HCT116 (cell line): ENCODE data around the gene PNN. TPM values are rescaled to one million over a fixed set of nuclear protein-coding genes. Genes with fewer than 3 reads are reported as not detected.

ENCODE experiments used
- ATAC-seq: fragments of 200-7000 bp; cut with Tn5 transposase; 2 replicates; pipeline ENCODE4 v1.9.1; 2020; ENCODE audit warnings: mild to moderate bottlenecking, moderate library complexity
- BruUV-seq: library from RNA; stranded (reverse); fragments of 400-500 nt; replicated peaks from 2 replicates; lab custom pipeline; 2021; lab: Mats Ljungman, UMichigan
- CTCF ChIA-PET: fragments of 300-600 bp; sonication (Branson Sonifier 250); formaldehyde crosslinking; loops from one replicate; lab custom pipeline; 2021; ENCODE audit warnings: antibody characterized with exemption; lab: Charles Lee
- POLR2A ChIA-PET: fragments of 300-600, 350-600 bp; sonication (Branson Sonifier 250); formaldehyde crosslinking; loops from one replicate; lab custom pipeline; 2021; ENCODE audit warnings: antibody characterized with exemption; lab: Charles Lee
- RAD21 ChIA-PET, 2 experiments: fragments of 300-600 bp; sonication (Branson Sonifier 250); formaldehyde crosslinking; loops; one replicate each; lab custom pipeline; 2023; ENCODE audit warnings: low total read pairs in 2 of 2; ENCODE audit not compliant: uncharacterized antibody in 2 of 2, unreplicated experiment in 2 of 2, low non-redundant PET in 1 of 2; lab: Charles Lee
- DNase-seq: peaks from one replicate; pipeline ENCODE4 v3.0.0-alpha.2; 2010; ENCODE audit warnings: low read depth, low spot score
- H2AFZ ChIP-seq: fragments of 200-600 bp; shearing (Covaris generic), sonication (generic); 2 replicates; pipeline ENCODE4 v1.6.1; 2017; ENCODE audit warnings: low read depth, mixed run types, mixed read lengths, antibody characterized with exemption, low read length; ENCODE audit not compliant: poor library complexity, severe bottlenecking
- H3K27ac ChIP-seq: 2 replicates; pipeline ENCODE4 v1.5.1; 2012; ENCODE audit warnings: low read depth, low read length
- H3K27me3 ChIP-seq: fragments of 200-600 bp; sonication (generic); 2 replicates; pipeline ENCODE4 v1.6.1; 2016; ENCODE audit warnings: mixed run types, low read length, mixed read lengths; ENCODE audit not compliant: insufficient read depth
- H3K36me3 ChIP-seq, 2 experiments: fragments of 200-500 bp in 1 of 2; fragments of 200-600 bp in 1 of 2; sonication (Bioruptor generic) in 1 of 2; sonication (generic) in 1 of 2; 2 replicates each; pipeline versions ENCODE4 v1.5.1 to v1.6.1; 2014 to 2016; ENCODE audit warnings: low read length in 2 of 2, inconsistent platforms in 1 of 2, mixed read lengths in 1 of 2, mixed run types in 1 of 2; ENCODE audit not compliant: insufficient read depth in 2 of 2, control insufficient read depth in 1 of 2
- H3K4me1 ChIP-seq, 2 experiments: fragments of 200-600 bp in 1 of 2; sonication (generic) in 1 of 2; 2 replicates each; pipeline versions ENCODE4 v1.5.1 to v1.6.1; 2012 to 2017; ENCODE audit warnings: low read length in 2 of 2, inconsistent platforms in 1 of 2, mild to moderate bottlenecking in 1 of 2, mixed read lengths in 1 of 2, mixed run types in 1 of 2, moderate library complexity in 1 of 2; ENCODE audit not compliant: insufficient read depth in 2 of 2, control insufficient read depth in 1 of 2
- H3K4me2 ChIP-seq: fragments of 200-600 bp; sonication (generic); 2 replicates; pipeline ENCODE4 v1.6.1; 2017; ENCODE audit warnings: mixed run types, low read length, mixed read lengths
- H3K4me3 ChIP-seq, 2 experiments: fragments of 200-600 bp in 1 of 2; sonication (generic) in 1 of 2; replicated peaks in 1 of 2; 2 replicates each; pipeline ENCODE4 v1.5.1; 2011 to 2016; ENCODE audit warnings: low read length in 2 of 2, control low read depth in 1 of 2, low read depth in 1 of 2, mild to moderate bottlenecking in 1 of 2, mixed read lengths in 1 of 2, mixed run types in 1 of 2
- H3K79me2 ChIP-seq: fragments of 200-600 bp; sonication (generic); 2 replicates; pipeline ENCODE4 v1.6.1; 2017; ENCODE audit warnings: mild to moderate bottlenecking, mixed run types, low read length, moderate library complexity, mixed read lengths; ENCODE audit not compliant: insufficient read depth
- H3K9ac ChIP-seq: fragments of 200-600 bp; sonication (generic); 2 replicates; pipeline ENCODE4 v1.6.1; 2016; ENCODE audit warnings: low read length, mixed read lengths
- H3K9me2 ChIP-seq: fragments of 200-600 bp; sonication (generic), shearing (Covaris generic); 2 replicates; pipeline ENCODE4 v1.6.1; 2017; ENCODE audit warnings: mixed run types, mild to moderate bottlenecking, moderate library complexity; ENCODE audit not compliant: insufficient read depth
- H3K9me3 ChIP-seq, 2 experiments: fragments of 200-500 bp in 1 of 2; fragments of 200-600 bp in 1 of 2; sonication (Bioruptor generic) in 1 of 2; sonication (generic) in 1 of 2; 2 replicates each; pipeline ENCODE4 v1.6.1; 2014 to 2017; ENCODE audit warnings: low read length in 2 of 2, mixed read lengths in 2 of 2, inconsistent platforms in 1 of 2, low read depth in 1 of 2, mild to moderate bottlenecking in 1 of 2, mixed run types in 1 of 2, moderate library complexity in 1 of 2; ENCODE audit not compliant: control insufficient read depth in 1 of 2, insufficient read depth in 1 of 2
- H4K20me1 ChIP-seq: fragments of 200-600 bp; sonication (generic), shearing (Covaris generic); 2 replicates; pipeline ENCODE4 v1.6.1; 2017; ENCODE audit warnings: mixed run types, mild to moderate bottlenecking, moderate library complexity; ENCODE audit not compliant: insufficient read depth
- CBX3 ChIP-seq: IDR thresholded peaks from 2 replicates; pipeline ENCODE4 v1.6.1; 2012; ENCODE audit warnings: low read depth
- CEBPB ChIP-seq: IDR thresholded peaks from 2 replicates; pipeline ENCODE4 v1.6.1; 2012; ENCODE audit warnings: low read depth
- CTCF ChIP-seq, 3 experiments: fragments of 200-600 bp in 1 of 3; sonication (generic) in 1 of 3; IDR thresholded peaks in 2 of 3; conservative IDR thresholded peaks in 1 of 3; 2 replicates each; pipeline ENCODE4 v1.5.1; 2012 to 2017; ENCODE audit warnings: low read depth in 2 of 3, low read length in 2 of 3, antibody characterized with exemption in 1 of 3, borderline replicate concordance in 1 of 3, control low read depth in 1 of 3, mild to moderate bottlenecking in 1 of 3, mixed read lengths in 1 of 3, mixed run types in 1 of 3, moderate library complexity in 1 of 3; ENCODE audit not compliant: insufficient read depth in 1 of 3
- EGR1 ChIP-seq: IDR thresholded peaks from 2 replicates; pipeline ENCODE4 v1.6.1; 2012; ENCODE audit warnings: low read depth
- ELF1 ChIP-seq: IDR thresholded peaks from 2 replicates; pipeline ENCODE4 v1.6.1; 2012; ENCODE audit warnings: low read depth, borderline replicate concordance
- EZH2 ChIP-seq: fragments of 200-600 bp; sonication (generic); IDR thresholded peaks from 2 replicates; pipeline ENCODE4 v1.6.1; 2017; ENCODE audit warnings: antibody characterized with exemption, mixed run types
- EZH2phosphoT487 ChIP-seq: fragments of 200-600 bp; IDR thresholded peaks from 2 replicates; pipeline ENCODE4 v1.6.1; 2018; ENCODE audit warnings: antibody characterized with exemption, borderline replicate concordance
- JUND ChIP-seq: IDR thresholded peaks from 2 replicates; pipeline ENCODE4 v1.6.1; 2012
- SP1 ChIP-seq: IDR thresholded peaks from 2 replicates; pipeline ENCODE4 v1.6.1; 2012; ENCODE audit warnings: low read depth
- TCF7L2 ChIP-seq: IDR thresholded peaks from 2 replicates; pipeline ENCODE4 v1.7.0; 2011; ENCODE audit warnings: borderline replicate concordance, inconsistent platforms; ENCODE audit not compliant: insufficient read depth, insufficient read length; ENCODE audit errors: extremely low read depth
- YY1 ChIP-seq: IDR thresholded peaks from 2 replicates; pipeline ENCODE4 v1.6.1; 2011; ENCODE audit warnings: low read length, low read depth, moderate library complexity, mild to moderate bottlenecking; ENCODE audit not compliant: insufficient replicate concordance; ENCODE audit errors: extremely low read depth
- ZNF274 ChIP-seq: fragments of 200-500 bp; sonication (Bioruptor generic); IDR thresholded peaks from 2 replicates; pipeline ENCODE4 v1.6.1; 2014; ENCODE audit warnings: mild to moderate bottlenecking, low read depth, low read length, inconsistent platforms
- intact Hi-C: fragments of 100-400 bp; cut with micrococcal nuclease; formaldehyde crosslinking; loops from 2 replicates; pipeline ENCODE4 v1.10.0; 2022
- total RNA-seq: library from RNA; stranded (reverse); gene quantifications from one replicate; pipeline ENCODE4 v1.2.1, GENCODE V29; 2021; ENCODE audit not compliant: unreplicated experiment
- TF ChIP-seq, protein P1 (sequence below): IDR thresholded peaks from 2 replicates; pipeline ENCODE4 v1.6.1; 2012
- TF ChIP-seq, protein P2 (sequence below): IDR thresholded peaks from 2 replicates; pipeline ENCODE4 v1.6.1; 2012

Gene PNN
- total RNA-seq, 1 experiment from 2014 or later, result 97.9 TPM

DNA sequence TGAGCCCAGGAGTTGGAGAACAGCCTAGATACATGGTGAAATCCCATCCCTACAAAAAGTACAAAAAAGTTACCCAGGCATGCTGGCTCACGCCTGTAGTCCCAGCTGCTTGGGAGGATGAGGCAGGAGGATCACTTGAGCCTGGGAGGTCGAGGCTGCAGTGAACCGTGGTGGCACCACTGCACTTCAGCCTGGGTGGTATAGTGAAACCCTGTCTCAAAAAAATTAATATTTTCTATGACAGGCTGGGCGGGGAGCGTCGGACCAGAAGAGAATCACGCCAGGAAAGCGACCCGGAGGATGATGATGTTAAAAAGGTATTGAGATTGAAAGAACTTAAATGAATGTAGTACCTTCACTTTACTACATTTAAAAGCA lies 2.1 kb downstream of the PNN start:
- Histone ChIP-seq H3K9ac (no peak overlapping the region), H4K20me1 (peaks cover 15% of the 10 kb centered on the region; the same call in 1 of the 2 replicates), H3K27me3 (no peaks in the 10 kb centered on the region), H3K9me3 (no peaks in the 10 kb centered on the region), H2AFZ (no peak overlapping the region), H3K36me3 (peaks cover 59 to 63% of the 10 kb centered on the region in 2 experiments), H3K4me2 (peak overlapping the region; percentile 89), H3K4me1 (peaks cover 8 to 21% of the 10 kb centered on the region in 2 experiments; a peak in 3 of 4 replicates), H3K9me2 (no peaks in the 10 kb centered on the region)
- no TSS peak for BruUV-seq
- intact Hi-C loops, result no loop called here
- POLR2A ChIA-PET, result no interaction called here
- CTCF ChIA-PET, result no interaction called here
- ATAC-seq, result no peak
- TF ChIP-seq TCF7L2, result no peak
- TF ChIP-seq ZNF274, result no peak
- no peak for TF ChIP-seq SP1
- TF ChIP-seq EZH2, result no peak
- TF ChIP-seq CTCF (IDR thresholded peaks at IDR 0.05 in 2 of 3, conservative IDR thresholded peaks at IDR 0.05 in 1 of 3; ENCODE audit: borderline replicate concordance in 1 of 3, insufficient read depth in 1 of 3, low read depth in 2 of 3, low read length in 2 of 3), result no peak
- TF ChIP-seq CEBPB, result no peak
- TF ChIP-seq CBX3, result no peak
- TF ChIP-seq, protein P1, sequence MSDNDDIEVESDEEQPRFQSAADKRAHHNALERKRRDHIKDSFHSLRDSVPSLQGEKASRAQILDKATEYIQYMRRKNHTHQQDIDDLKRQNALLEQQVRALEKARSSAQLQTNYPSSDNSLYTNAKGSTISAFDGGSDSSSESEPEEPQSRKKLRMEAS, result no peak
- no peak for TF ChIP-seq YY1
- no peak for TF ChIP-seq ELF1
- TF ChIP-seq JUND, result no peak
- TF ChIP-seq, protein P2, sequence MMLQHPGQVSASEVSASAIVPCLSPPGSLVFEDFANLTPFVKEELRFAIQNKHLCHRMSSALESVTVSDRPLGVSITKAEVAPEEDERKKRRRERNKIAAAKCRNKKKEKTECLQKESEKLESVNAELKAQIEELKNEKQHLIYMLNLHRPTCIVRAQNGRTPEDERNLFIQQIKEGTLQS, result no peak
- no peak for TF ChIP-seq EGR1
- no peak for TF ChIP-seq EZH2phosphoT487
- TF ChIP-seq, all 23 proteins: peak for 0
- no peak overlapping the region for H3K27ac ChIP-seq
- H3K79me2 ChIP-seq, result peaks cover 65% of the 10 kb centered on the region
- no peak overlapping the region; a peak in 1 of 4 replicates for H3K4me3 ChIP-seq
- RAD21 ChIA-PET, result no interaction called here
- no peak for DNase-seq
